GM12878 (cell line): Measurements from ENCODE around the gene DCN. TPM values are rescaled to one million over a fixed set of nuclear protein-coding genes. Genes with fewer than 3 reads are reported as not detected.

Experiments
- ATAC-seq: fragments of 200-7000 bp; cut with Tn5 transposase; 3 replicates; pipeline ENCODE4 v1.9.1; 2020; ENCODE audit warnings: mild to moderate bottlenecking, moderate library complexity
- BruUV-seq: library from RNA; stranded (reverse); fragments of 400-500 nt; replicated peaks from 2 replicates; lab custom pipeline; 2021; lab: Mats Ljungman, UMichigan
- CTCF ChIA-PET: fragments of 300-600 bp; sonication (Branson Sonifier 250); formaldehyde crosslinking; extraction: SDS; loops from one replicate; lab custom pipeline; 2021; ENCODE audit warnings: inconsistent platforms; lab: Yijun Ruan, JAX
- POLR2A ChIA-PET: fragments of 350-600 bp; formaldehyde crosslinking; extraction: SDS; loops from one replicate; lab custom pipeline; 2021; ENCODE audit warnings: inconsistent platforms; lab: Charles Lee
- RAD21 ChIA-PET: fragments of 300-600 bp; sonication (Branson Sonifier 250); formaldehyde crosslinking; loops from one replicate; lab custom pipeline; 2023; ENCODE audit warnings: antibody characterized with exemption; ENCODE audit not compliant: unreplicated experiment; lab: Charles Lee
- SMC1A ChIA-PET: fragments of 300-600 bp; sonication (Branson Sonifier 250); formaldehyde crosslinking; loops from one replicate; lab custom pipeline; 2023; ENCODE audit not compliant: unreplicated experiment, uncharacterized antibody; lab: Charles Lee
- DNase-seq: peaks from one replicate; pipeline ENCODE4 v3.0.0-alpha.2; 2011; ENCODE audit warnings: low read depth, low spot score
- FAIRE-seq: peaks from 3 replicates; lab custom pipeline; 2011; peaks lifted over from hg19 to GRCh38; lab: Jason Lieb, UNC
- H2AFZ ChIP-seq: 2 replicates; pipeline ENCODE4 v1.6.0; 2011; ENCODE audit warnings: low read depth, low read length, control low read depth; ENCODE audit not compliant: control insufficient read depth
- H3K27ac ChIP-seq: 2 replicates; pipeline ENCODE4 v1.5.1; 2011; ENCODE audit warnings: control low read depth; ENCODE audit not compliant: control insufficient read depth, insufficient read depth
- H3K27me3 ChIP-seq, 2 experiments: replicated peaks in 1 of 2; 2 replicates each; pipeline versions ENCODE4 v1.6.0 to v1.6.1; 2011; ENCODE audit warnings: low read length in 1 of 2; ENCODE audit not compliant: control insufficient read depth in 2 of 2, insufficient read depth in 2 of 2
- H3K36me3 ChIP-seq, 2 experiments: 2 replicates each; pipeline ENCODE4 v1.5.1; 2011; ENCODE audit warnings: low read length in 1 of 2; ENCODE audit not compliant: control insufficient read depth in 2 of 2, insufficient read depth in 2 of 2
- H3K4me1 ChIP-seq: 2 replicates; pipeline ENCODE4 v1.6.1; 2011; ENCODE audit warnings: mild to moderate bottlenecking, low read length, moderate library complexity, mixed read lengths; ENCODE audit not compliant: control insufficient read depth, insufficient read depth
- H3K4me2 ChIP-seq: 2 replicates; pipeline ENCODE4 v1.6.0; 2011; ENCODE audit warnings: control low read depth; ENCODE audit not compliant: control insufficient read depth, insufficient read depth
- H3K4me3 ChIP-seq: fragments of 200-600 bp; sonication (generic); 2 replicates; pipeline ENCODE4 v1.5.1; 2016
- H3K79me2 ChIP-seq: 2 replicates; pipeline ENCODE4 v1.6.0; 2011; ENCODE audit warnings: low read length; ENCODE audit not compliant: control insufficient read depth, insufficient read depth
- H3K9ac ChIP-seq: 2 replicates; pipeline ENCODE4 v1.8.0; 2011; ENCODE audit warnings: low read length, control low read depth, mixed read lengths; ENCODE audit not compliant: control insufficient read depth, insufficient read depth
- H3K9me3 ChIP-seq: replicated peaks from 3 replicates; pipeline ENCODE4 v1.5.1; 2011; ENCODE audit warnings: mild to moderate bottlenecking, low read length; ENCODE audit not compliant: control insufficient read depth, insufficient read depth
- H4K20me1 ChIP-seq: 2 replicates; pipeline ENCODE4 v1.6.0; 2011; ENCODE audit not compliant: control insufficient read depth, insufficient read depth
- ETV6 ChIP-seq, 2 experiments: fragments of 450-650 bp in 1 of 2; IDR thresholded peaks in 1 of 2; conservative IDR thresholded peaks in 1 of 2; 2 replicates each; pipeline ENCODE4 v1.6.1; 2014; ENCODE audit warnings: antibody characterized with exemption in 1 of 2, borderline replicate concordance in 1 of 2, low read depth in 1 of 2, mild to moderate bottlenecking in 1 of 2, moderate library complexity in 1 of 2
- HDAC2 ChIP-seq: fragments of 200-600 bp; sonication (generic); IDR thresholded peaks from 2 replicates; pipeline ENCODE4 v1.6.1; 2017
- HDGF ChIP-seq: fragments of 450-650 bp; IDR thresholded peaks from 2 replicates; pipeline ENCODE4 v1.6.1; 2016; ENCODE audit warnings: antibody characterized with exemption
- POLR2AphosphoS2 ChIP-seq: IDR thresholded peaks from 2 replicates; pipeline ENCODE4 v1.6.1; 2011; ENCODE audit warnings: low read depth, mild to moderate bottlenecking, low read length, improper control_type of control experiment, moderate library complexity
- RCOR1 ChIP-seq: conservative IDR thresholded peaks from 2 replicates; pipeline ENCODE4 v1.6.1; 2012; ENCODE audit warnings: low read depth, low read length, improper control_type of control experiment
- SMAD1 ChIP-seq: fragments of 450-650 bp; IDR thresholded peaks from 2 replicates; pipeline ENCODE4 v1.6.1; 2018; ENCODE audit warnings: mild to moderate bottlenecking, low read depth; ENCODE audit not compliant: partially characterized antibody
- SMC3 ChIP-seq: IDR thresholded peaks from 2 replicates; pipeline ENCODE4 v1.6.1; 2011; ENCODE audit warnings: low read length, improper control_type of control experiment, borderline replicate concordance
- SUZ12 ChIP-seq: fragments of 200-600 bp; sonication (generic); IDR thresholded peaks from one replicate; pipeline ENCODE4 v1.6.1; 2018; ENCODE audit warnings: antibody characterized with exemption, mild to moderate bottlenecking; ENCODE audit not compliant: unreplicated experiment
- YY1 ChIP-seq: IDR thresholded peaks from 2 replicates; pipeline ENCODE4 v1.6.1; 2011; ENCODE audit warnings: low read depth, mild to moderate bottlenecking, low read length
- ZNF24 ChIP-seq: fragments of 450-650 bp; IDR thresholded peaks from 2 replicates; pipeline ENCODE4 v1.6.1; 2017; ENCODE audit warnings: antibody characterized with exemption, mild to moderate bottlenecking
- WGBS: methylation state at CpG from one replicate; pipeline ENCODE4 v1.1.6; 2016; ENCODE audit warnings: low lambda C conversion rate; ENCODE audit not compliant: insufficient replicate concordance, insufficient coverage; ENCODE audit errors: missing lambda C conversion rate; 5-methylcytosine and 5-hydroxymethylcytosine counted together
- in situ Hi-C: fragments of 300-500 bp; cut with MboI; formaldehyde crosslinking; loops from 9 replicates; pipeline ENCODE4 v1.14.3; 2018; ENCODE audit warnings: mixed read lengths
- intact Hi-C: fragments of 100-400 bp; cut with micrococcal nuclease; formaldehyde crosslinking; loops from one replicate; pipeline ENCODE4 v1.14.2; 2022; ENCODE audit not compliant: unreplicated experiment
- polyA plus RNA-seq, 11 experiments: library from polyadenylated mRNA; depleted of rRNA in 4 of 11; unstranded in 6 of 11; stranded (reverse) in 5 of 11; fragments of >200 nt; fragmentation: Nextera tagmentation in 4 of 11; fragmentation: Illumina TruSeq in 1 of 11; extraction: Ambion mirVana in 4 of 11; extraction: Trizol in 1 of 11; gene quantifications; 1 replicate in 1 of 11; 2 replicates in 10 of 11; pipeline versions ENCODE4 v1.2.1 to v1.2.3, GENCODE V29; 2011 to 2016; ENCODE audit warnings: inconsistent platforms in 2 of 11, missing spikeins in 2 of 11, low read depth in 1 of 11
- total RNA-seq, 4 experiments: library from RNA; depleted of rRNA in 3 of 4; stranded (reverse); fragments of >200 nt in 3 of 4; fragmentation: Illumina TruSeq in 1 of 4; extraction: Trizol in 1 of 4; gene quantifications; 2 replicates each; pipeline versions ENCODE4 v1.2.1 to v1.2.3, GENCODE V29; 2013 to 2021

Gene DCN
- total and polyA plus RNA-seq, 10 of the 15 experiments (the other 5 are each of a cell fraction or from before 2014, with no cell fraction given), result 0.07 to 2.1 (median 0.75) TPM; not detected in 6

DNA sequence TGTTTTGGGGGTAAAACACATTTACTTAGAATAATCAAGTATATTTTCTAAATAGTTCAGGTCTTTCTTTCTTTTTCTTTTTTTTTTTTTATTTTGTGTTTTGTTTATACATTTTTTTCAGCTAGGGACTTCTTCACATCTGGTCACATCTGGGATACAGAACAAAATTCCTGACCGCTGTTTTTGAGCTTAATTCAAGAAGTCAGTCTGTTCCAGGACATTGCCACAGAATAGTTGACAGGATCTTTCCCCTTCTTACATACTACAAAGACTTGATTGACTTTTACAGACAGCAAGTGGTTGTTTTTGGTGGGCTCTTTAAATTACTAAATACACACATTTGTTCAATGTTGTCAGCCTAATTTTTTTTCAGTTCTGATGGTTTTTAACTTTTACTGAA lies 41.8 kb upstream of the DCN start:
- RAD21 ChIA-PET, result no interaction called here
- BruUV-seq, result no TSS peak
- CTCF ChIA-PET, result no interaction called here
- no peaks in the 10 kb centered on the region for H4K20me1 ChIP-seq
- POLR2A ChIA-PET, result no interaction called here
- no peaks in the 10 kb centered on the region for H3K36me3 ChIP-seq
- no peaks in the 10 kb centered on the region for H3K79me2 ChIP-seq
- FAIRE-seq, result no peak
- in situ Hi-C loops, result no loop called here
- 39% methylated on average over 1 of the region's 1 CpG for WGBS
- no peaks in the 10 kb centered on the region; a peak in 1 of 4 replicates for H3K27me3 ChIP-seq
- ATAC-seq, result no peak
- no peak overlapping the region for H2AFZ ChIP-seq
- H3K27ac ChIP-seq, result no peak overlapping the region
- H3K4me3 ChIP-seq, result no peak overlapping the region
- no peaks in the 10 kb centered on the region for H3K4me1 ChIP-seq
- DNase-seq, result no peak
- no peaks in the 10 kb centered on the region for H3K9me3 ChIP-seq
- intact Hi-C loops, result no loop called here
- no peak overlapping the region for H3K4me2 ChIP-seq
- no peak overlapping the region for H3K9ac ChIP-seq
- TF ChIP-seq POLR2AphosphoS2, result no peak
- TF ChIP-seq, all 136 proteins: peak for 0
- SMC1A ChIA-PET, result interaction anchor here (0.6 to 1.6 kb wide), 3 partner anchors 15 to 261 kb away, joined by 3 to 4 read pairs (median 3); no protein-coding TSS in a partner anchor

DNA sequence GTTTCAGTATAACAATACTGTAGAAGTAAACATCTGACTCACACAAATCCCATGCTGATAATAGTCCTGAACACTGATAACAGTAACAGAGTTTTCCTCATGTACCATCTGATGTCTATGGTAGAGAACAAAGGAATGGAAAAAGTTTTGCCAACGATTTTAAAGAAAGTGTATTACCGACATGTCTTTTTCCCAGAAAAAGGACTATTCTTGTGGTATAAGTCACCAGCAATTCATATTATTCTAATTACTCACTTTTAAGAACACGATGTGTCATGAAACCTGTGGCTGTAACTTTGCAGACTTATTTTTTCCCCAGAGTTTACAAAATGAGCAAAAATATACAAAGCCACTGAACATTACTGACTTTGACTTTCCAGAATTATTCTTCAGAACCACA lies 40.1 kb upstream of the DCN start:
- ChIA-PET RAD21 (no interaction called here), SMC1A (interaction anchor here (1.4 kb wide), 1 partner anchor 13 kb away, joined by 3 read pairs; no protein-coding TSS in a partner anchor), POLR2A (no interaction called here), CTCF (no interaction called here)
- Histone ChIP-seq H3K36me3 (no peaks in the 10 kb centered on the region), H3K4me3 (no peak overlapping the region), H3K79me2 (no peaks in the 10 kb centered on the region), H3K9ac (no peak overlapping the region), H3K27ac (no peak overlapping the region), H4K20me1 (no peaks in the 10 kb centered on the region), H3K27me3 (no peaks in the 10 kb centered on the region; a peak in 1 of 4 replicates), H2AFZ (no peak overlapping the region), H3K9me3 (no peaks in the 10 kb centered on the region), H3K4me2 (no peak overlapping the region), H3K4me1 (no peaks in the 10 kb centered on the region)
- TF ChIP-seq SUZ12 (no peak), YY1 (no peak), HDGF (no peak), HDAC2 (no peak), SMAD1 (no peak), SMC3 (no peak), ETV6 (conservative IDR thresholded peaks at IDR 0.05 in 1 of 2, IDR thresholded peaks at IDR 0.05 in 1 of 2; ENCODE audit: borderline replicate concordance in 1 of 2, low read depth in 1 of 2) (no peak), RCOR1 (no peak), ZNF24 (no peak)
- WGBS, result 16% methylated on average over 3 of the region's 3 CpGs
- BruUV-seq, result no TSS peak
- intact Hi-C loops (no loop called here), in situ Hi-C loops (no loop called here)
- DNase-seq (no peak), FAIRE-seq (no peak), ATAC-seq (no peak)
